Epithelial cell of proximal tubule (primary cell): ENCODE results near the gene MPPED2. TPM values are rescaled to one million over a fixed set of nuclear protein-coding genes. Genes with fewer than 3 reads are reported as not detected.
A peak's percentile ranks its signal among the peaks of the same experiment; 100 is the strongest.

ENCODE experiments used
- DNase-seq: peaks from one replicate; pipeline ENCODE4 v3.0.0-alpha.2; 2011; ENCODE audit warnings: low read depth
- H3K4me3 ChIP-seq: 2 replicates; pipeline ENCODE4 v1.5.1; 2011; ENCODE audit warnings: low read depth, mild to moderate bottlenecking, low read length
- CTCF ChIP-seq: conservative IDR thresholded peaks from 2 replicates; pipeline ENCODE4 v1.5.1; 2012; ENCODE audit warnings: low read depth, mild to moderate bottlenecking, low read length
- total RNA-seq: library from RNA; depleted of rRNA; stranded (reverse); fragments of >200 nt; gene quantifications from 2 replicates; pipeline ENCODE4 v1.2.3, GENCODE V29; 2015

Gene MPPED2
- total RNA-seq, 1 donor from 2014 or later, result 0.17 TPM

GRCh38 chr11:30406978-30407762 is 179.0 kb downstream of the MPPED2 start:
- no peak for DNase-seq
- no peak overlapping the region for H3K4me3 ChIP-seq
- no peak for TF ChIP-seq CTCF

GRCh38 chr11:30405385-30405784 is 180.8 kb downstream of the MPPED2 start:
- no peak for TF ChIP-seq CTCF
- H3K4me3 ChIP-seq, result no peak overlapping the region
- no peak for DNase-seq

GRCh38 chr11:30404136-30404535 is 182.0 kb downstream of the MPPED2 start:
- TF ChIP-seq CTCF, result no peak
- H3K4me3 ChIP-seq, result no peak overlapping the region
- DNase-seq, result no peak

- TF ChIP-seq CTCF, result no peak
- no peak for DNase-seq
- H3K4me3 ChIP-seq, result no peak overlapping the region
Observed at GRCh38 chr11:30395751-30396150, 190.4 kb downstream of the MPPED2 start.

GRCh38 chr11:30393012-30393411 is 193.1 kb downstream of the MPPED2 start:
- no peak overlapping the region for H3K4me3 ChIP-seq
- no peak for TF ChIP-seq CTCF
- DNase-seq, result no peak

- no peak overlapping the region for H3K4me3 ChIP-seq
- DNase-seq, result peak; percentile 12
- no peak for TF ChIP-seq CTCF
Observed at GRCh38 chr11:30392221-30392784, 193.8 kb downstream of the MPPED2 start.

- H3K4me3 ChIP-seq, result no peak overlapping the region
- DNase-seq, result no peak
- TF ChIP-seq CTCF, result no peak
Observed at GRCh38 chr11:30388957-30389356, 197.2 kb downstream of the MPPED2 start.
